Tibial artery (tissue), 4 donors: ENCODE results near the gene SLC7A9.
A peak's percentile ranks its signal among the peaks of the same experiment; 100 is the strongest.

Experiments
- DNase-seq, 2 donors: peaks; one replicate each; pipeline ENCODE4 v3.0.0-alpha.2; 2019
- H3K27ac ChIP-seq, 2 donors: fragments of 200-600 bp; sonication (generic) in 1 of 2; 1 replicate in 1 of 2; 2 replicates in 1 of 2; pipeline ENCODE4 v1.5.1; 2018 to 2019; ENCODE audit warnings: mild to moderate bottlenecking in 1 of 2
- H3K27me3 ChIP-seq, 2 donors: fragments of 200-600 bp; sonication (generic) in 1 of 2; one replicate each; pipeline versions ENCODE4 v1.5.1 to v1.6.0; 2016 to 2019
- H3K36me3 ChIP-seq, 3 donors: fragments of 200-600 bp; sonication (generic) in 2 of 3; one replicate each; pipeline ENCODE4 v1.5.1; 2016 to 2019; ENCODE audit warnings: mild to moderate bottlenecking in 2 of 3
- H3K4me1 ChIP-seq, 4 donors: fragments of 200-600 bp; sonication (generic) in 2 of 4; 1 replicate in 3 of 4; 2 replicates in 1 of 4; pipeline ENCODE4 v1.5.1; 2016 to 2019
- H3K4me3 ChIP-seq, 2 donors: fragments of 200-600 bp; sonication (generic) in 1 of 2; 1 replicate in 1 of 2; 2 replicates in 1 of 2; pipeline ENCODE4 v1.5.1; 2018 to 2019; ENCODE audit warnings: mild to moderate bottlenecking in 2 of 2
- H3K9me3 ChIP-seq, 3 donors: fragments of 200-600 bp; sonication (generic) in 1 of 3; one replicate each; pipeline ENCODE4 v1.5.1; 2016 to 2019
- intact Hi-C: fragments of 100-400 bp; cut with DNase I; formaldehyde crosslinking; loops from one replicate; pipeline ENCODE4 v1.15.0; 2023; ENCODE audit warnings: low total_unique reads
- TF ChIP-seq, protein P1 (sequence below), 2 experiments: fragments of 200-600 bp in 1 of 2; fragments of 450-650 bp in 1 of 2; IDR thresholded peaks; one replicate each; pipeline ENCODE4 v1.5.1; 2017 to 2019; ENCODE audit warnings: antibody characterized with exemption in 2 of 2, mild to moderate bottlenecking in 1 of 2, moderate library complexity in 1 of 2

Gene SLC7A9

DNA sequence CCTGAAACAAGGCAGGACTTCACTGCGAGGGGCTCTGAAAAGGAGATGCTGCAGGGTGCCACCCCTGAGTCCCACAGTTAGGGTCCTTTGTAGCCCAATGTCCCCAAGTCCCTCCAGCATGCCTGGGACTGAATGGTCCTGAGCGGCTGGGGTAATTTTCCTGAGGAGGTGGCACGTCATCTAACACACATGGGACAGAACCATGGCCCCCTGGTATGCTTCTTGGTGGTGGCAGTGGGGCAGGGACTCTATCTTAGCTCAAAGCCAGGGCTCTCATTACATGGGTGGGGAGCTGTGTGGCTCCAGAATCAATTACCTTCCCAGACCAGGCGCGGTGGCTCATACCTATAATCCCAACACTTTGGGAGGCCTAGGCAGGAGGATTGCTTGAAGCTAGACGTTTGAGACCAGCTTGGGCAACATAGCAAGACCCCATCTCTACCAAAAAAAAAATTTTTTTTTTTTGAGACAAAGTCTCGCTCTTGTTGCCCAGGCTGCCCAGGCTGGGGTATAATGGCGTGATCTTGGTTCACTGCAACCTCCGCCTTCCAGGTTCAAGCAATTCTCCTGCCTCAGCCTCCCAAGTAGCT, 7.9 kb upstream of the SLC7A9 start:
- TF ChIP-seq, protein P1, sequence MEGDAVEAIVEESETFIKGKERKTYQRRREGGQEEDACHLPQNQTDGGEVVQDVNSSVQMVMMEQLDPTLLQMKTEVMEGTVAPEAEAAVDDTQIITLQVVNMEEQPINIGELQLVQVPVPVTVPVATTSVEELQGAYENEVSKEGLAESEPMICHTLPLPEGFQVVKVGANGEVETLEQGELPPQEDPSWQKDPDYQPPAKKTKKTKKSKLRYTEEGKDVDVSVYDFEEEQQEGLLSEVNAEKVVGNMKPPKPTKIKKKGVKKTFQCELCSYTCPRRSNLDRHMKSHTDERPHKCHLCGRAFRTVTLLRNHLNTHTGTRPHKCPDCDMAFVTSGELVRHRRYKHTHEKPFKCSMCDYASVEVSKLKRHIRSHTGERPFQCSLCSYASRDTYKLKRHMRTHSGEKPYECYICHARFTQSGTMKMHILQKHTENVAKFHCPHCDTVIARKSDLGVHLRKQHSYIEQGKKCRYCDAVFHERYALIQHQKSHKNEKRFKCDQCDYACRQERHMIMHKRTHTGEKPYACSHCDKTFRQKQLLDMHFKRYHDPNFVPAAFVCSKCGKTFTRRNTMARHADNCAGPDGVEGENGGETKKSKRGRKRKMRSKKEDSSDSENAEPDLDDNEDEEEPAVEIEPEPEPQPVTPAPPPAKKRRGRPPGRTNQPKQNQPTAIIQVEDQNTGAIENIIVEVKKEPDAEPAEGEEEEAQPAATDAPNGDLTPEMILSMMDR (IDR thresholded peaks at IDR 0.05): no peak
- intact Hi-C loops: no loop called here
- no peak overlapping the region for H3K27ac ChIP-seq
- no peaks in the 10 kb centered on the region for H3K4me1 ChIP-seq
- DNase-seq: peak in 1 of 2 donors; percentile 24
- H3K4me3 ChIP-seq: no peak overlapping the region
- no peaks in the 10 kb centered on the region for H3K9me3 ChIP-seq
- H3K36me3 ChIP-seq: peaks cover 18 to 57% (median 36%) of the 10 kb centered on the region in 3 donors
- H3K27me3 ChIP-seq: no peaks in the 10 kb centered on the region

DNA sequence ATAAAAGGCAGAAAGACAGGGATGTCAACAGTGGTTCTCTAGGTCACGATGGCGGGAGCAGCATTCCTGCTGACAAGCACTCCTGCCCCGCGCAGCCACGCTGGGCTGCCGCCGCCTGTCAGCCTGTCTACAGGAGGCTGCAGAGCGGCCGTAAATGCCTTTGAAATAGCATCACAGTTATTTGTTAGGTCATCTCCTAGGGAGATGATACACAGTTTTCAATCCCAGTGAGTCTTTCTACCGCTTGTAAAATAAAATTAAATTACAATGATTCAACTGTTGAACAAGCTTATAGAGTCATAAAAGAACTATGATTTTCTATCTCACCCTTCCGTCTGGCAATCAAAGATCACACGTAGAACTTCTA, 7.3 kb upstream of the SLC7A9 start:
- Histone ChIP-seq H3K27me3 (no peaks in the 10 kb centered on the region), H3K4me3 (no peak overlapping the region), H3K36me3 (peaks cover 18 to 55% (median 36%) of the 10 kb centered on the region in 3 donors), H3K4me1 (no peaks in the 10 kb centered on the region), H3K9me3 (no peaks in the 10 kb centered on the region), H3K27ac (no peak overlapping the region)
- no peak for DNase-seq
- TF ChIP-seq, protein P1 (IDR thresholded peaks at IDR 0.05): no peak
- intact Hi-C loops: no loop called here

DNA sequence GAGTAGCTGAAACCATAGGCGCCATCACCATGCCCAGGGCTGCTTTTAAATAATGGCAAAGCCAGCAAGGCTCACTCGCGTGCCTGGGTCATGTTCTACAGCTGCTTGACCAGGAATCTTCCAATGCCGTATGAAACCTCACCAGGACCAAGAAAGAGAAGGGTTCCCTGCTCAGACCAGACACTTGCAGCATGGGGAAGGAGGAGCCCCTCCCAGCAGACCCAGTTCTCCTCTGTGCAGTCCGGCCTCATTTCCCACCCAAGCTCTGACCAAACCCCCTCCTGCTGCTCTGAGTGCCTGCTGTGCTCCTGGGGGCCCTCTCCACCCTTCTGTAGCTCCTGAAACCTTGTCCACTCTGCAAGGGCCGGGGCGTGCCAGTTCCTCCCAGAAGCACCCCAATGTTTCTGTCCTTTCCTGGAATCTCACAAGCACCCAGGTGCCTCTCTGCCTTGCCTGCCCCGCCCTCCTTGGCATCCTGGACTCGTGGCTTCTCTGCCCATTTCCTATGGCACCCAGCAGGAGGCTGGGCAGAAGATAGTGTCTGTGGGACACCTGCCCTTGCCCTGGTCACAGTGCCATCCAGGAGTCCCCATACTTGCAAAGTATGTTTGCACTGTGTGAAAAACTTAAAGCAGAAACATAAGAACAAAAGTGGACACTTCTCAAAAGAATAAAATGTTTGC, 6.8 kb upstream of the SLC7A9 start:
- Histone ChIP-seq H3K4me1 (no peaks in the 10 kb centered on the region), H3K36me3 (peaks cover 13 to 50% (median 33%) of the 10 kb centered on the region in 3 donors), H3K27ac (no peak overlapping the region), H3K9me3 (no peaks in the 10 kb centered on the region), H3K4me3 (no peak overlapping the region), H3K27me3 (no peaks in the 10 kb centered on the region)
- DNase-seq: peak in 1 of 2 donors; percentile 45
- intact Hi-C loops: no loop called here
- TF ChIP-seq, protein P1 (IDR thresholded peaks at IDR 0.05): no peak

DNA sequence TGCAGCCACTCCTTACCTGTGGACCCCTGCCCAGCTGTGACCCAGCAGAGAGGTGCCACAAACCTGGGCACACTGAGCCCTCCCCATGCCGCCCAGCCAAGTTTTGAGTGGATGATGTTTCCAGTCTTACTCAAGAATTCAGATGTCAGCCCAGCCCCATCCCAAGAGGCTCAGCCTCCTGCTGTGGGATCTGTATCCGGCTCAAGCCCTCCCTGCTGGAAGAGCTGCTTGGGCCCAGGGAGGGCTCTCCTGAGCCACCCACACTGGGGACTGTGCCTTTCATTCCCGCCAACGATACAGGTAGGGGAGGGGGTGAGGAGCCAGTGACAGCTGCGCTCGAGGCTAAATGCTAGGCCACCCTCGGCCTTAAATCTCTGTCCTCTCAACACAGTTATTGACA, 5.9 kb upstream of the SLC7A9 start:
- peak in 1 of 2 donors; percentile 32 for DNase-seq
- Histone ChIP-seq H3K4me3 (no peak overlapping the region), H3K4me1 (no peaks in the 10 kb centered on the region), H3K27me3 (no peaks in the 10 kb centered on the region), H3K27ac (no peak overlapping the region), H3K9me3 (no peaks in the 10 kb centered on the region), H3K36me3 (peaks cover 11 to 41% (median 27%) of the 10 kb centered on the region in 3 donors)
- TF ChIP-seq, protein P1 (IDR thresholded peaks at IDR 0.05): no peak
- intact Hi-C loops: no loop called here

DNA sequence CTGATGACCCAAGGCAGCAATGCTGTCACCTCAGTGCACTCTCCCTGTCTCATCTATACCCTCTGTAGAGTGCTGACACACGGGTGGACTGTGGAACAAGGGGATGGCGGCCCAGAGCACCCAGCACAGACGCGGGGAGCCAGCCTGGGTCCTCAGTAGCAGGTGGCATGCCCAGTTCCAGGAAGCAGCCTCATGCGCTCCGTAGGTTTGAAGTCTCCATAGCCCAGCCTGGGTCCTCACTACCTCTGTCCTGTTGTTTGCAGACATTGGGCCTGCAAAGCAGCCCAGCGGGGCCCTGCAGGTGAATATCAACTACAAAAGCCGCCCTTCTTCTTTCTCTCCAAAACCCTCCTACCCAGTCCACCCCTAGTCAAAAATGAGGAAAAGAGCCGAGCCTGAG, 5.0 kb upstream of the SLC7A9 start:
- DNase-seq: peak in 1 of 2 donors; percentile 51
- intact Hi-C loops: no loop called here
- TF ChIP-seq, protein P1 (IDR thresholded peaks at IDR 0.05): no peak

More for the DNA sequence above, 5.0 kb upstream of the SLC7A9 start:
- Histone ChIP-seq H3K27me3 (no peaks in the 10 kb centered on the region), H3K4me1 (no peaks in the 10 kb centered on the region), H3K36me3 (peaks cover 11 to 34% (median 22%) of the 10 kb centered on the region in 3 donors), H3K4me3 (no peak overlapping the region), H3K9me3 (no peaks in the 10 kb centered on the region), H3K27ac (no peak overlapping the region)
